Astrocyte (in vitro differentiated cells and primary cell): ENCODE results near the gene TSHB.

Experiments
- EZH2 ChIP-seq: IDR thresholded peaks from 2 replicates; pipeline ENCODE4 v1.6.1; 2012; ENCODE audit warnings: mild to moderate bottlenecking, low read length, inconsistent platforms; ENCODE audit not compliant: insufficient read depth
- TF ChIP-seq, protein P1 (sequence below): IDR thresholded peaks from 2 replicates; pipeline ENCODE4 v1.5.1; 2011; ENCODE audit warnings: low read depth, mild to moderate bottlenecking, inconsistent platforms, low read length, moderate library complexity; ENCODE audit not compliant: insufficient read depth

- TF ChIP-seq, protein P1, sequence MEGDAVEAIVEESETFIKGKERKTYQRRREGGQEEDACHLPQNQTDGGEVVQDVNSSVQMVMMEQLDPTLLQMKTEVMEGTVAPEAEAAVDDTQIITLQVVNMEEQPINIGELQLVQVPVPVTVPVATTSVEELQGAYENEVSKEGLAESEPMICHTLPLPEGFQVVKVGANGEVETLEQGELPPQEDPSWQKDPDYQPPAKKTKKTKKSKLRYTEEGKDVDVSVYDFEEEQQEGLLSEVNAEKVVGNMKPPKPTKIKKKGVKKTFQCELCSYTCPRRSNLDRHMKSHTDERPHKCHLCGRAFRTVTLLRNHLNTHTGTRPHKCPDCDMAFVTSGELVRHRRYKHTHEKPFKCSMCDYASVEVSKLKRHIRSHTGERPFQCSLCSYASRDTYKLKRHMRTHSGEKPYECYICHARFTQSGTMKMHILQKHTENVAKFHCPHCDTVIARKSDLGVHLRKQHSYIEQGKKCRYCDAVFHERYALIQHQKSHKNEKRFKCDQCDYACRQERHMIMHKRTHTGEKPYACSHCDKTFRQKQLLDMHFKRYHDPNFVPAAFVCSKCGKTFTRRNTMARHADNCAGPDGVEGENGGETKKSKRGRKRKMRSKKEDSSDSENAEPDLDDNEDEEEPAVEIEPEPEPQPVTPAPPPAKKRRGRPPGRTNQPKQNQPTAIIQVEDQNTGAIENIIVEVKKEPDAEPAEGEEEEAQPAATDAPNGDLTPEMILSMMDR = no peak
- no peak for TF ChIP-seq EZH2
Measured at GRCh38 chr1:115064461-115064860, 34.8 kb downstream of the TSHB start.
